HG03432 (cell line): Measurements from ENCODE around the gene GNB2.

ENCODE experiments used
- ATAC-seq: cut with Tn5 transposase; IDR thresholded peaks from one replicate; pipeline ENCODE4 v1.9.1; 2021; ENCODE audit warnings: mild to moderate bottlenecking, moderate library complexity; ENCODE audit not compliant: unreplicated experiment

Gene GNB2

GRCh38 chr7:100680576-100681271 lies 7.2 kb downstream of the GNB2 start:
- no peak for ATAC-seq

GRCh38 chr7:100681491-100682227 lies 8.1 kb downstream of the GNB2 start:
- no peak for ATAC-seq

GRCh38 chr7:100682228-100682741 lies 8.7 kb downstream of the GNB2 start:
- no peak for ATAC-seq

GRCh38 chr7:100682991-100683658 lies 9.6 kb downstream of the GNB2 start:
- no peak for ATAC-seq

GRCh38 chr7:100683659-100684533 lies 10.4 kb downstream of the GNB2 start:
- ATAC-seq = no peak

GRCh38 chr7:100684534-100685042 lies 11.0 kb downstream of the GNB2 start:
- no peak for ATAC-seq

GRCh38 chr7:100685049-100685605 lies 11.6 kb downstream of the GNB2 start:
- ATAC-seq = no peak

- no peak for ATAC-seq
These were observed 12.1 kb downstream of the GNB2 start for GRCh38 chr7:100685631-100686145.

GRCh38 chr7:100686201-100686821 lies 12.8 kb downstream of the GNB2 start:
- ATAC-seq = no peak

- no peak for ATAC-seq
These were observed 13.3 kb downstream of the GNB2 start for GRCh38 chr7:100686822-100687211.

GRCh38 chr7:100687261-100687660 lies 13.7 kb downstream of the GNB2 start:
- ATAC-seq = no peak

GRCh38 chr7:100687751-100688300 lies 14.3 kb downstream of the GNB2 start:
- no peak for ATAC-seq

- no peak for ATAC-seq
These were observed 14.9 kb downstream of the GNB2 start for GRCh38 chr7:100688326-100688860.

- no peak for ATAC-seq
These were observed 15.9 kb downstream of the GNB2 start for GRCh38 chr7:100689230-100690135.

- ATAC-seq = no peak
These were observed 18.4 kb downstream of the GNB2 start for GRCh38 chr7:100691676-100692577.

GRCh38 chr7:100692578-100692961 lies 19.0 kb downstream of the GNB2 start:
- no peak for ATAC-seq
